Adrenal gland (tissue), 19 donors: ENCODE results near the gene HMGXB3. TPM values are rescaled to one million over a fixed set of nuclear protein-coding genes. Genes with fewer than 3 reads are reported as not detected.

ENCODE experiments used
- DNase-seq, 7 donors: peaks; one replicate each; pipeline ENCODE4 v3.0.0-alpha.2; 2019 to 2020
- H3K27ac ChIP-seq, 5 donors: fragments of 200-600 bp; sonication (generic) in 4 of 5; 1 replicate in 3 of 5; 2 replicates in 2 of 5; pipeline versions ENCODE4 v1.5.1 to v1.8.0; 2016 to 2020; ENCODE audit warnings: mild to moderate bottlenecking in 1 of 5
- H3K27me3 ChIP-seq: fragments of 200-600 bp; 2 replicates; pipeline ENCODE4 v1.8.0; 2021
- H3K36me3 ChIP-seq, 2 donors: fragments of 200-600 bp; replicated peaks in 1 of 2; 1 replicate in 1 of 2; 2 replicates in 1 of 2; pipeline versions ENCODE4 v1.5.1 to v1.8.0; 2018 to 2022
- H3K4me1 ChIP-seq, 2 donors: fragments of 200-600 bp; replicated peaks in 1 of 2; 1 replicate in 1 of 2; 2 replicates in 1 of 2; pipeline versions ENCODE4 v1.5.1 to v1.8.0; 2018 to 2021
- H3K4me3 ChIP-seq, 4 donors: fragments of 200-600 bp; sonication (generic) in 3 of 4; one replicate each; pipeline ENCODE4 v1.5.1; 2016 to 2018
- H3K9me3 ChIP-seq, 3 donors: fragments of 200-600 bp; sonication (generic) in 1 of 3; replicated peaks in 1 of 3; 1 replicate in 2 of 3; 2 replicates in 1 of 3; pipeline versions ENCODE4 v1.5.1 to v1.8.0; 2016 to 2021
- POLR2A ChIP-seq, 2 donors: fragments of 450-650 bp; IDR thresholded peaks; one replicate each; pipeline ENCODE4 v1.6.1; 2017; ENCODE audit warnings: antibody characterized with exemption in 2 of 2, mild to moderate bottlenecking in 2 of 2, moderate library complexity in 1 of 2
- WGBS, 4 donors: extraction: QIAGEN DNeasy Blood & Tissue Kit in 2 of 4; methylation state at CpG; one replicate each; pipeline versions ENCODE4 v1.1.5 to v1.1.7; 2013 to 2017; 5-methylcytosine and 5-hydroxymethylcytosine counted together
- intact Hi-C, 2 donors: fragments of 100-400 bp; cut with DNase I; formaldehyde crosslinking; loops; one replicate each; pipeline versions ENCODE4 v1.14.1 to v1.15.0; 2022 to 2023
- long read RNA-seq, 10 donors: library from polyadenylated mRNA in 3 of 10; unstranded in 2 of 10; stranded (forward) in 1 of 10; transcript quantifications; one replicate each; pipeline ENCODE4 v2.0.0 and lab custom pipeline, GENCODE V29; 2021 to 2026
- polyA plus RNA-seq, 3 donors: library from polyadenylated mRNA; stranded (reverse); fragments of 200-250 nt in 2 of 3; fragments of 350-450 nt in 1 of 3; fragmentation: Illumina TruSeq in 1 of 3; extraction: RNeasy Lipid Tissue Mini Kit (QIAGEN cat#74804) in 1 of 3; gene quantifications; one replicate each; pipeline ENCODE4 v1.2.3, GENCODE V29; 2013 to 2014
- total RNA-seq, 9 donors: library from RNA; depleted of rRNA in 4 of 9; stranded (reverse); fragments of >200 nt in 4 of 9; fragments of 120-200 nt in 1 of 9; fragmentation: NEBNext Ultra II Directional in 1 of 9; extraction: Animal tissue kit (Norgen Biotek cat#: 25700) in 1 of 9; gene quantifications; one replicate each; pipeline versions ENCODE4 v1.1.0 to v1.2.4, GENCODE V29; 2013 to 2023
- TF ChIP-seq, protein P1 (sequence below), 6 experiments: fragments of 450-650 bp in 4 of 6; fragments of 200-600 bp in 2 of 6; sonication (generic) in 1 of 6; IDR thresholded peaks; 1 replicate in 5 of 6; 2 replicates in 1 of 6; pipeline versions ENCODE4 v1.5.1 to v1.8.0; 2016 to 2021; ENCODE audit warnings: antibody characterized with exemption in 6 of 6, mild to moderate bottlenecking in 2 of 6, moderate library complexity in 1 of 6
- donor health status: healthy with polysubstance abuse.
- donor health status: Bipolar disorder and iron deficiency.
- donor health status: DM: yes; HTN: yes; CAD: no.
- donor health status: DM: no; HTN: no; CAD: no.
- donor health status: DM: no; HTN: no; CAD: no.
- donor health status: DM: yes; HTN: yes; CAD: no.

Gene HMGXB3, protein sequence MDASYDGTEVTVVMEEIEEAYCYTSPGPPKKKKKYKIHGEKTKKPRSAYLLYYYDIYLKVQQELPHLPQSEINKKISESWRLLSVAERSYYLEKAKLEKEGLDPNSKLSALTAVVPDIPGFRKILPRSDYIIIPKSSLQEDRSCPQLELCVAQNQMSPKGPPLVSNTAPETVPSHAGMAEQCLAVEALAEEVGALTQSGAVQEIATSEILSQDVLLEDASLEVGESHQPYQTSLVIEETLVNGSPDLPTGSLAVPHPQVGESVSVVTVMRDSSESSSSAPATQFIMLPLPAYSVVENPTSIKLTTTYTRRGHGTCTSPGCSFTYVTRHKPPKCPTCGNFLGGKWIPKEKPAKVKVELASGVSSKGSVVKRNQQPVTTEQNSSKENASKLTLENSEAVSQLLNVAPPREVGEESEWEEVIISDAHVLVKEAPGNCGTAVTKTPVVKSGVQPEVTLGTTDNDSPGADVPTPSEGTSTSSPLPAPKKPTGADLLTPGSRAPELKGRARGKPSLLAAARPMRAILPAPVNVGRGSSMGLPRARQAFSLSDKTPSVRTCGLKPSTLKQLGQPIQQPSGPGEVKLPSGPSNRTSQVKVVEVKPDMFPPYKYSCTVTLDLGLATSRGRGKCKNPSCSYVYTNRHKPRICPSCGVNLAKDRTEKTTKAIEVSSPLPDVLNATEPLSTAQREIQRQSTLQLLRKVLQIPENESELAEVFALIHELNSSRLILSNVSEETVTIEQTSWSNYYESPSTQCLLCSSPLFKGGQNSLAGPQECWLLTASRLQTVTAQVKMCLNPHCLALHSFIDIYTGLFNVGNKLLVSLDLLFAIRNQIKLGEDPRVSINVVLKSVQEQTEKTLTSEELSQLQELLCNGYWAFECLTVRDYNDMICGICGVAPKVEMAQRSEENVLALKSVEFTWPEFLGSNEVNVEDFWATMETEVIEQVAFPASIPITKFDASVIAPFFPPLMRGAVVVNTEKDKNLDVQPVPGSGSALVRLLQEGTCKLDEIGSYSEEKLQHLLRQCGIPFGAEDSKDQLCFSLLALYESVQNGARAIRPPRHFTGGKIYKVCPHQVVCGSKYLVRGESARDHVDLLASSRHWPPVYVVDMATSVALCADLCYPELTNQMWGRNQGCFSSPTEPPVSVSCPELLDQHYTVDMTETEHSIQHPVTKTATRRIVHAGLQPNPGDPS (N-terminal part only)
- 10 to 100 TPM; 29.6 to 53.1 (median 33.2) TPM for total RNA-seq
- polyA plus RNA-seq = 10 to 100 TPM; 22.8 to 56.5 (median 48.9) TPM
- long read RNA-seq, donor 1, full-length matches to known transcripts = 2 of 11 reads
- long read RNA-seq, donor 1, partial matches to known transcripts = 9 of 11 reads
- long read RNA-seq, donor 1, other reads (novel, unspliced or antisense) = 0 of 11 reads
- long read RNA-seq, donor 2, partial matches to known transcripts = 5 of 5 reads
- long read RNA-seq, donor 2, other reads (novel, unspliced or antisense) = 0 of 5 reads
- long read RNA-seq, donor 3, full-length matches to known transcripts = 1 of 1 reads
- long read RNA-seq, donor 3, partial matches to known transcripts = 0 of 1 reads
- long read RNA-seq, donor 3, other reads (novel, unspliced or antisense) = 0 of 1 reads
- long read RNA-seq, donor 4, partial matches to known transcripts = 13 of 17 reads
- long read RNA-seq, donor 4, other reads (novel, unspliced or antisense) = 4 of 17 reads
- long read RNA-seq, donor 5, full-length matches to known transcripts = 30 of 63 reads
- long read RNA-seq, donor 5, partial matches to known transcripts = 15 of 63 reads
- long read RNA-seq, donor 5, other reads (novel, unspliced or antisense) = 18 of 63 reads
- long read RNA-seq, donor 6, full-length matches to known transcripts = 1 of 18 reads
- long read RNA-seq, donor 6, partial matches to known transcripts = 17 of 18 reads
- long read RNA-seq, donor 6, other reads (novel, unspliced or antisense) = 0 of 18 reads
- long read RNA-seq, donor 7, full-length matches to known transcripts = 1 of 1 reads
- long read RNA-seq, donor 7, partial matches to known transcripts = 0 of 1 reads
- long read RNA-seq, donor 7, other reads (novel, unspliced or antisense) = 0 of 1 reads
- long read RNA-seq, donor 8, full-length matches to known transcripts = 5 of 5 reads
- long read RNA-seq, donor 8, partial matches to known transcripts = 0 of 5 reads
- long read RNA-seq, donor 8, other reads (novel, unspliced or antisense) = 0 of 5 reads
- long read RNA-seq, donor 9, partial matches to known transcripts = 8 of 8 reads
- long read RNA-seq, donor 9, other reads (novel, unspliced or antisense) = 0 of 8 reads
- long read RNA-seq, donor 10, full-length matches to known transcripts = 1 of 6 reads
- long read RNA-seq, donor 10, partial matches to known transcripts = 5 of 6 reads
- long read RNA-seq, donor 10, other reads (novel, unspliced or antisense) = 0 of 6 reads

DNA sequence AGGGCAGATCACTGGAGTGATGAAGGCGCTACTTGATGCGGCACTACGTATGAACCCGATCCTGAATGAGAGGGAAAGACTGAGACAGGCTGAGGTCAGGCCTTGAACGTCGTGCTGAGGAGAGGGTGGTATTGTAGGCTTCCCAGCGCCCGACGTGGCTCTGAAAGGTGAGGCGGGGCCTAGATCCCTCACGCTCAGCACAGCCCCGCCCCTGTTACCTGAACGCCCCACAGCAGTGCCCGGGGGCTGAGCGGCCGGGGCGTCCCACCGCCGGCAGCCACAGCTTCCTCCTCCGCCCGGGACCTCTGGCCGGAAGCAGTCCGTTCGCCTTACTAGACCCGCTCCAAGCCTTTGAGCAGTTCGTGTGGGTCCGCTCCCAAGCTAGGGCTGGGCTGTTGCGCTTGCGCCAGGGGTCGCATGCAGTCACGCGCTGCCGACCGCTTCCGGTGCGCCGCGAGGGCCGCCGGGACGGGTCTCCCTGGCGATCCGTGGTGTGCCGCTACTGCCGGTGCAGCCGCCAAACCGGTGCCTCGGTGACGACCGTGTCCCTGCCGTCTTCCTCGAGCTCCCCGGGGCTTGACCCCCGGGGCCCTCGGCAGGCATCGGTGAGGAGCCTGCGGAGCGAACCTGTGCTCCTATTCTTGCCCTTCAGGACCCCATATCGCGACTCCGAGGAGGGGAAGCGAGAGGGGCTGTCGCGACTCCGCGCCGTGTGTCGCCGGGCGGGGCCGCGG, at the start of gene HMGXB3, which contains the start of gene TIGD6:
Gene HMGXB3 (plus strand): TSS at position 484 of the 734 bp plus-strand sequence. CDS start 4,114 bp downstream, outside the sequence.
Gene TIGD6 (minus strand): TSS at position 399 of the 734 bp plus-strand sequence. CDS start 4,306 bp downstream, outside the sequence.
- TF ChIP-seq, protein P1, sequence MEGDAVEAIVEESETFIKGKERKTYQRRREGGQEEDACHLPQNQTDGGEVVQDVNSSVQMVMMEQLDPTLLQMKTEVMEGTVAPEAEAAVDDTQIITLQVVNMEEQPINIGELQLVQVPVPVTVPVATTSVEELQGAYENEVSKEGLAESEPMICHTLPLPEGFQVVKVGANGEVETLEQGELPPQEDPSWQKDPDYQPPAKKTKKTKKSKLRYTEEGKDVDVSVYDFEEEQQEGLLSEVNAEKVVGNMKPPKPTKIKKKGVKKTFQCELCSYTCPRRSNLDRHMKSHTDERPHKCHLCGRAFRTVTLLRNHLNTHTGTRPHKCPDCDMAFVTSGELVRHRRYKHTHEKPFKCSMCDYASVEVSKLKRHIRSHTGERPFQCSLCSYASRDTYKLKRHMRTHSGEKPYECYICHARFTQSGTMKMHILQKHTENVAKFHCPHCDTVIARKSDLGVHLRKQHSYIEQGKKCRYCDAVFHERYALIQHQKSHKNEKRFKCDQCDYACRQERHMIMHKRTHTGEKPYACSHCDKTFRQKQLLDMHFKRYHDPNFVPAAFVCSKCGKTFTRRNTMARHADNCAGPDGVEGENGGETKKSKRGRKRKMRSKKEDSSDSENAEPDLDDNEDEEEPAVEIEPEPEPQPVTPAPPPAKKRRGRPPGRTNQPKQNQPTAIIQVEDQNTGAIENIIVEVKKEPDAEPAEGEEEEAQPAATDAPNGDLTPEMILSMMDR (IDR thresholded peaks at IDR 0.05) = peak in 1 of 6 experiments; percentile 13
- peak; percentile 87 to 95 for TF ChIP-seq POLR2A (IDR thresholded peaks at IDR 0.05)
- Histone ChIP-seq H3K4me1 (peaks cover 20 to 36% of the 10 kb centered on the region in 2 donors), H3K9me3 (no peaks in the 10 kb centered on the region), H3K27ac (peak within 1 kb of the TSS; percentile 82 to 99 (median 91)), H3K4me3 (peak within 1 kb of the TSS; percentile 52 to 94 (median 72)), H3K27me3 (no peaks in the 10 kb centered on the region), H3K36me3 (peaks cover 0 to 16% of the 10 kb centered on the region in 2 donors)
- intact Hi-C loops = no loop called here
- WGBS, 4 donors = 0% methylated on average over 13 to 72 of the region's 72 CpGs
- peak; percentile 92 to 97 (median 95) for DNase-seq

- Histone ChIP-seq H3K9me3 (no peaks in the 10 kb centered on the region), H3K4me1 (no peaks in the 10 kb centered on the region), H3K36me3 (no peaks in the 10 kb centered on the region), H3K27me3 (no peaks in the 10 kb centered on the region), H3K27ac (no peak overlapping the region), H3K4me3 (no peak overlapping the region)
- WGBS, 4 donors = 56 to 77% (median 68%) methylated on average over 6 of the region's 6 CpGs
- peak in 1 of 7 donors; percentile 47 for DNase-seq
- TF ChIP-seq, protein P1 (IDR thresholded peaks at IDR 0.05) = peak in 2 of 6 experiments; percentile 17 to 19
- no peak for TF ChIP-seq POLR2A (IDR thresholded peaks at IDR 0.05)
- intact Hi-C loops = no loop called here
Observed at GRCh38 chr5:149951138-149951749, 49.3 kb upstream of the HMGXB3 start.
